GM19240 (cell line): ENCODE results near the gene RAB4A.
"Not testable (repeated sequence)": the region's sequence is repeated elsewhere in the genome, so short reads cannot be mapped to it uniquely, and the experiment has no call there.

Experiments used
- DNase-seq: peaks from one replicate; pipeline ENCODE4 v3.0.0; 2011; ENCODE audit warnings: low spot score; ENCODE audit not compliant: insufficient read length

Gene RAB4A

DNA sequence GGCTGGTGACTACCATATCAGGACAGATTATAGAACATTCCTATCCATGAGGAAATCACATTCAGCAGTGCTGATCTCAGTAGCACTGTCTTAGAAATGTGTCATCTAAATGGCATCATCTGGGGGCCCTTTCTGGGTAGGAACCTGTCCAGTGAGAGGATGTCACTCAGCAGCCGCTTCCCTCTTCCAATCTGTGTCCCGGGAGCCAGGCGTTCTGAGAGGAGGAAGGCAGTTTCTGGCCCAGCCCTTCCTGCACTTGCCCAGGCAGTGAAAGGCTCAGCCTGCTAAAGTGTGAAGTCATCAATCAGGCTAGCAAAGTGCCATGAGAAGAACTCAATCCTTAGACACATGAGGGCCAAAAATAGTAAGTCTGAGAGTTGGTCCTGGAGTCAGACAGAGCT lies 25.6 kb downstream of the RAB4A start:
- no peak for DNase-seq

DNA sequence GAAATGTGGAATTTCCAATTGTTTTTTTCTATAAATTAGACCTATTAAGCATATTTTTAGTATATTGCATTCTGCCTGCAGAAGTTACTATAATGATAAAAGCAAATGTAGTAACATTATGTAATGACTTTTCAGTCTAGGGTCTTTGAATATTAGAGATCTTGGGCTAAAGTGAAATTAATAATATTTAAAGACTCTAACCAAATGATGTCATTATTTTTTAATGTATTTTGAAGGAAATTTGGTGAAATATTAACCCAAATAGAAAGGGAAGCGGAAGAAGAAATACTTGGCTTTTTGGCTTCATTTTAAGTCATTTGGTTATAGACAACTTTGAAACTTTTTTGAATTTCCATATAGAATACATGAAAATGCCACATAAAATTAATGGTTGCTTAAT lies 26.8 kb downstream of the RAB4A start:
- DNase-seq = no peak

DNA sequence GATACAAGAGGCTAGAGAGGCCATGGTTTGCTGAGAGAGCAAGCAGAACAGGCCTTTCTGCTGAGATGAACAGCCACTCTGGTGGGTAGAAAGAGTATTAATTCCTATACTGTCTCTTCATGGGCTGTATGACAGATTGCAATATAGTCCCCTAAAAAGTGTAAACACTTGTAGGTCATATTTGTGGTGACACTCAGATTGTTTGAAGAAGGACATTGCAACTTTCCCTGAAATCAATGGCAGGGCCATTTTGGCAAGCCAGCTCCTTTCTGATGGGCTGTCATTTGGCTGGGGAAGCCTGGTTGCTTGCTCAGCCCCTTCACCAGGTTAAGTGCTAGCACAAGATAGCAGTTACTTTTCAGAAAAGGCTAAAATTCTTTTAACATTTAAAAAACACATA lies 27.5 kb downstream of the RAB4A start:
- no peak for DNase-seq

DNA sequence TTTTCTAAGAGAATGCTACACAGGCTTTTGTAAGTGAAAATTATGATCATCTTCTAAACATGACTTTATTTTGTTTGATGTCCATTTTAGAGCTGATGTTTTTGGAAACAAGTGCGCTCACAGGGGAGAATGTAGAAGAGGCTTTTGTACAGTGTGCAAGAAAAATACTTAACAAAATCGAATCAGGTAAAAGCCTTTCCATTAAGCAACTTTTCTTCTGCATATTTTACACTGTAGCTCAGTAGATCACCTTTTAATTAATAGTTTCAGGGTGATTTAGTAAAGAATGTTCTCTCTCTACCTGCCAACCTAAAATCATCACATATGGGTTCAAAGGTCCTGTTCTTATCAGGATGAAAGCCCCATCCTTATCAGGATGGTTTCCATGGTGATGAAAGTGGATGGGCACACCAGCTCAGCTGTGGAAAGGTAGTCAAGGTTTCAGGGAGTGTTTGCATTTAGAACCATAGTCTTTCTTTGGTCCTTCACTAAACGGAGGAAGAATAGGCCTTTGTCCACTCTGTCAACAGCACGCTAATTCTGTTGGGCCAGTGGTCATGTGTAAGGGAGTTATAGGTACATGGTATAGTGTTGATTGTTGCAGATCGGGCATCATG lies 28.1 kb downstream of the RAB4A start:
- DNase-seq = no peak

DNA sequence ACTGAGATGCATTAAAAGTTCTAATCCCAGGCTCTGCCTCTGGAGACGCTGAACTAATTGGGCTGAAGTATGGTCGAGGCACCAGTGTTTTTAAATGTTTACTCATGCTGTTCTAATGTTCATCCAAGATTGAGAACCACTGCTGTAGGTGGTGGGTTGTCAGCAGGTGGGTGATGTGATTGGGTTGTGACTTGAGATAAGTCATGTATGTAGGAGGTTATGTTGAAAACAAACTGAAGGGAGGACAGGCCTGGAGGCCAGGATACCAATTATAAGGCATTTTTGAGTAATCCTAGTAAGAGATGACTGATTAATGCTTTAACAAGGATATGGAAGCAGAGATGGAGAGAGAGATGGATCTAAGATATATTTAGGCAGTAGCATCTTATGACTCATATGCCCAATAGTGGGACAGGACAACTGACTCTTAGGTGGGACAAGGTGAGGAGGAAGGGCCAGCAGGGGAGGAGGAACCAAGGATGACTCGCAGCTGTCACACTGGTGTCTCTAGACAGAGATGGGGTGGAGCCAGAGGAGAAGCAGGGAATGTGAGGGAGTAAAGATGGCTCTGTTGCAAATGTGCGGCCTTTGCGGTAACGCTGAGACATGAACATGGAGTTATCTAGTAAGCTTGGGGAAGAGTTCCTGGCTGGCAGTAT lies 29.3 kb downstream of the RAB4A start:
- DNase-seq = no peak

DNA sequence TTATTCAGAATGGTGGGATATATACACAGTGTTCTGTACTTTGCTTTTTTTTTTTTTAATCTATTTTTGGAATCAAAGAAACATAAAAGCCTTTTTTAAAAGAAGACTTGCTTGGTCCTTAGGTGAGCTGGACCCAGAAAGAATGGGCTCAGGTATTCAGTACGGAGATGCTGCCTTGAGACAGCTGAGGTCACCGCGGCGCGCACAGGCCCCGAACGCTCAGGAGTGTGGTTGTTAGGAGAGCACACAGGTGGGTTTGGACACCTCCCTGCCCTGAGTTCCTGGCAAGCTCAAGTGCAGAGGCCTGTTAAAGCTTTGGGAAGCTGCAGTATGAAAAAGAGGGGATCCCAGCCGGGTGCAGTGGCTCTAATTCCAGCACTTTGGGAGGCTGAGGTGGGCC lies 31.8 kb downstream of the RAB4A start:
- DNase-seq = no peak

DNA sequence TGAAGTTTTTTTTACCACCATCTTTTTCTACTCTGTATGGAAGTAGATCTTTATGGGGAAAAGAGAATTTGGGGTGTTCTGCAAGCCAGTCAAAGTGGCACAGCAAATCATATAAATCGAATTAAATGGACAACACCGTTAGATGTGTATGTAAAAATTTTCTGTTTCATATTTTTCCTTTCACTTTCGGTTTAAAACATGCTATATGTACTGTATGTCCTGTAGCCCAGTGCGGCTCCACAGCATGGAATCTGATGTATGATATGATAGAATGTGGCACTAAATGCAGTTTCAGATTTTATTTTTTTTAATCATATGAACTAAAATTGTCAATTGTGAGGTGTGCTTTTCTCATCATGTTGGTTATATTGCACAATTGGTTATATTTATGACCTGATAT lies 32.9 kb downstream of the RAB4A start:
- no peak for DNase-seq

DNA sequence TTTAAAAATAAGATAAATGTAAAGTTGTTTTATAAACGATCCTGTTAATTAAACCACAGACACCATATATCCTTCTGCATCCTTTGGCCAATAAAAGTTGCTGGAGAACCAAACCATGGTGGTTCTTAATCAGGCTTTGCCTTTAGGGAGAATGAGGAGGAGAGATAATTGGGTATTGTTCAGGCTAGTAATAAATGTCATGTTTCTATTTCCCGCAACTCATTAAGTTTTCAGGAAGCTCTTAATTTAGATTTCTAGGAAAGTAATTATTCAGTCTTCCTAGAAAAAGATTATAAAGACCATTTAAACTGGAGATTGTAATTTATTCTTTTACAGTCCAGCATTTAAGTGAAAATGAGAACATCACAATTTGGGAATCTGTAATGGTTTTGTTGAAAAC lies 34.5 kb downstream of the RAB4A start:
- no peak for DNase-seq

DNA sequence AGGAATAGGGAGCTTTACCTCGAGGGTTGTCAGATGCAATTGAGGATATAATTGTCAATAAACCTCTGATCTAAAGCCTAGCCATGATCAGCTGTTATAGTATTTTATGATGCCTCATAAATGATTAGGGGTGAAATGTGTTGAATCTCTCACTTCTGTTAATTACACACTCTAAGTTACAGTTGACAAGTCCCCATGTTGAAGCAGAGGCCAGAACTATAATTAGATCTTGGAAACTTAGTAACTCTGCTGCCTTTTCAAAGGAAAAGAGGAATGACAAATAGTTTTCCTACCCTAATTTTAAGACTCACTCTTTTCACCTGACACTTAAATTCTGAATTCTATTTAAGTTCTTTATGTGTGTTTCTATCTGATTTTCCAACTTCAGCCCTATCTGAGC lies 38.2 kb downstream of the RAB4A start:
- no peak for DNase-seq

DNA sequence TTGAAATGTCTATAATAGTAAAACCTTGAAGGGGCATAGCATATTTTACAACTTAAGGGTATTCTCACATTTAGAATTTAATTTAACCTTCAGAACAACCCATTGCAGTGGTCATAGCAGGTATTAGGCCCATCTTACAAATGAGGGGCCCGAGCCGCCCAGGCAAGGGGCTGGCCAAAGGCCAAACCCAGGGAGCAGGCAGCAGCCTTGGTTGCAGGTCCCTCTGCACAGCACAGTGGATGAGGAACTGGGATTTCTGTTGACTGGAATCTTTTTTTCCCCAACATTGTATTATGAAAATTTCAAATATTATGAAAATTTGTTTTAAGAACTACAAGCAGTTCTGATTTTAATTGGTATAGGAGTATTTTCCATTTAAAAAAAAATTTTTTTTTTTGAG lies 38.8 kb downstream of the RAB4A start:
- DNase-seq = no peak

DNA sequence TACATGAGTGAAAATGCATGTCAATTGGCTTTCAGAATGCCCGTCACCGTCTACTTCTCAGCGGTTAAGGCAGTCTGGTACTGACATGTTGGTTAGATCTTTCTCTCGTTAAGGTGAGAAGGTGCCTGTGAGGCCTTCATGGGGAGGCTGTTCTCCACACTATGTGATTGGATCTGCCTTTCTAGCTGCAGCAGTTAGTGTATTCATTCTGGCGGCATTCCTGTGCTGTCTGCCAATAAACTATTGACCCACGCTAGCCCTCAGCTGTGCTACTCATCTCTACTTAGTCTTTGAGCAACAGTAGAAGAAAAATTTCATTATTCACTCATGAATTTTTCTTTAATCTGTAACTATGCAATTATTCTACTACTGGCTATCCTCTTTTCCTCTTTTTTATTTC lies 39.9 kb downstream of the RAB4A start:
- DNase-seq = no peak

DNA sequence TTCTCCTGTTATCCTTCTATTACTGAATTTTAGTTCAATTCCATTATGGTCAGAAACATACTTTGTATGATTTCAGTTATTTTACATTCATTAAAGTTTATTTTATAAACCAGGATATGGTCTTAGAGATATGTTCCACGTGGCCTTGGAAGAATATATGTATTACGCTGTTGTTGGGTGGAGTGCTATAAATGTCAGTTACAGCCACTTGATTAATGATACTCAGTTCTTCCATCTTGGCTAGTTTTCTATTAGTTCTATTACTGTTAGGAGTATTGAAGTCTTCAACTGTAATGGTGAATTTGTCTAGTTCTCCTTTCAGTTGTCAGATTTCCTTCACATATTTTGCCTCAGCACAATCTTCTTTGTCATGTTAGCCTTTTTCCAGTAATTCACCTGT lies 45.3 kb downstream of the RAB4A start:
- DNase-seq = no peak

DNA sequence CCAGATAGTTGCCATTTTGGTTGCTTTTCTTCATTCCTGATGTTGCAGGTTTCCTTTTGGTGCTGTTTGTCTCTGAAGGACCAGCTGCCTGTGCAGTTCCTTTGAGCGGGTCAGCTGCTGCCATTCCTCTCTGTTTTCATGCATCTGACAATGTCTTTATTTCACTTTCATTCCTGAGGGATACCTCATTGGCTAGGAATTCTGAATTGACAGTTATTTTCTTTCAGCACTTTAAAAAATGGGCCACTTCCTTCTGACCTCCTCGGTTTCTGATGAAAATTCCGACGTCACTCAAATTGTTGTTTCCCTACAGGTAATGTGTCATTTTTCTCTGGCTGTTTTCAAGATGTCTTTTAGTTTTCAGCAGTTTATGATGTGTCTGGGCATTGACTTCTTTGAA lies 47.1 kb downstream of the RAB4A start:
- DNase-seq = no peak

DNA sequence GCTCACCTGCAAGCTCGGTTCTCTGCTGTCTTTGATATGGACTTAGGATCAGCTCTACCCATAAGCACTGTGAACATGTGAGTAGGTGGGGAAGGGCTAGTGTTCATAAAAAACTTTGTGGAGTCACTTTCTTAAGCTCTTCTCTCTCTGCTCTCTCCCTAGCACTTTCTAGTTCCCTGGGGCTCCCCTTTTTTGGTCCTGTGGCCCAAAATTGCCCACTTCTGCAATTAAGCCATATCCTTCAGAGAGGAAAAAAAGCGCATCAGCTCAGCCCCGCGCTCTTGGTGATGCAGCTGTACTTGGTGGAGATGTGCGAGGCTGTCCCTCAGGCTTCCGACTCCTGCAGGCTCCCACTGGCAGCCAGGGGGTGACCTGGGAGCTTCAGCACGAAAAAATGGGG lies 48.6 kb downstream of the RAB4A start:
- no peak for DNase-seq

DNA sequence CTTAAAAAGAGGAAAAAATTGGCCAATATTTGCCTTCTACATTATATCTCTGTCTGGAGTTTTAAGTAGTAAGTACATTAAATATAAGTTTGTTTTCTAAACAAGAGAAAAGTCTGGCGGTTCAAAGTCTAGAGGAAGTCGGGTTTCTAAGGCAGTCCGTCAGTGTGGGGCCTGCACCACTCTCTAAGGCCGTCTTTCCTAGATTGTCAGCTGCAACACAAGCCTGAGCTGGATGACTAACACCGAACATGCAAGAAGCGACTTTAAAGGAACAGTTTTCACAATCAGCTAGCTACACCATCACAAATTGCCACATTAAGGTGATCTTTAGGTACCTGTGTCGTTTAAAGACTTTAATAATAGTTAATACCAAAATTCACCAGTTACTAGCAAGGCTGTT lies 52.3 kb downstream of the RAB4A start:
- no peak for DNase-seq

DNA sequence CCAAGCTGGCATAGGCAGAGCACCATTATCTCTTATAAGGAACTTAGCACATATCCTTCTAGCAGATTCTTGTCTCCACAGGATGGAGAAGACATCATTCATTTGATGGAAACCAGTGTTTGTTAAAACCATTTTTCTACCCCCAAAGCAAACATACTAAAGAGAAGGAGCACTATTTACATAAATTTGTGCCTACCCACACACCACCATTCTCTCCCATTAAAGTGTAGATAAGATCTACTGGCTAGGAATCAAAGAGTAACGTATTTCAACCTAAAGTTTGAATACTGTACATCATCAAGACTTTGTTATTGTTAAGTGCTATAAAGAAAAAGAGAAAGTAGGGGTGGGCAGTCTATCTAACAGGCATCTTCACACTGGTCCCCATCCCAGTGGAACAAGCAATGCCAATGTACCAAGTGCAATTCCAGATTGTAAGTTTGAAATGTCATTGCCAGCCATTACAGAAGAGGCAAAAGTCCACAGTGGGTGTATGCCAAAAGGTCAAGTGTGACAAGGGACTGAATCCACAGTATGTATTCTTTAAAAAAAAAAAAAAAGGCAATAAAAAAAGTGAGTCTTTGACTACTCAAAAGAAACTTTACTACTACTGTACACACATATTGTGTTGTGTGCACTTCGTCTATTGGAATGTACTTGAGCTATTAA lies 53.1 kb downstream of the RAB4A start:
- DNase-seq = no peak

DNA sequence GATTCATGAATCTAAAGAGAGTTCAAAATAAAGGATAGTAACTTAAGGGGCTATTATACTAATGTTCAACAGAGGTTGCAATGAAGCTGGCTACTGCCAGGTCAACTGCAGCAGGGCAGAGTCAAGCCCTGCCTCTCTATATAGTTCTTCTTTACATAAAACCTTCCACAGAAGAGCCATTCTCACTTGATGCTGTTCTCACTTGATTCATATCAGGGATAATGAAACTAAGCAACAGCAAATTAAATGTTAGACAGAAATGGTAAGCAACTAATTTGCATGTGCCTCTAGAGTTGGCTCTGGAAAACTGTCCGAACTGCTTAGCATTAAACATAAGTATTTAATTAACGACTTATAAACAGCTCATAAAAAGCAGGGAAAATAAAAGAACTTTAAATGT lies 54.5 kb downstream of the RAB4A start:
- no peak for DNase-seq

DNA sequence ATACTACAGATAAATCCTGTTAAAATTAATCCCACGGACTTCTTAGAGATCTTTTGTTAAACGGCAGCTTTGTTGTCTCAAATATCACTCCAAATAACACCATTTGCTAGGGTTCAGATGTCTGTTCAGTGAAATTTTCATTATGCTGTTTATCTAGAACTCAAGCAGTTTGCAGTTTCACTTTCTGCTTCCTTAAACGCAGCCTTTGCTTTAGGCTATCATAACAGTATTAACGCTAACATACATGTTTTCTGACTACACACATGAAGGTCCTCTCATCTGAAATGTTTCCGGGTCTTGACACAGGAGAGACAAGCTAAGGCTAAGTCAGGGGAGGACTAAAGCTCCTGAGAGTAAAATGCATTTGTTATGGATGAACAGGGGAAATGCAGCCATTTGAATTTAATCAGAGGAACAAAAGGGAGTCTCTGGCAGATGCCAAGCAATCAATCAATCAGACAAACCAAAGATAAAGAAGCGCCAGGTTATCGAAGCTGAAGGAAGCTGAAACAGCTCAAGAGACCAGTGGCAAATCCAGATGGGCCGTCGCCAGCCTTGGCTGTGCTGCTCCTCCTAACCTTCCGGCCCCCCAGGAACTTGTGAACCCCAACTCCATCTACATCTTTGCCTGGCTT lies 55.1 kb downstream of the RAB4A start:
- DNase-seq = no peak

DNA sequence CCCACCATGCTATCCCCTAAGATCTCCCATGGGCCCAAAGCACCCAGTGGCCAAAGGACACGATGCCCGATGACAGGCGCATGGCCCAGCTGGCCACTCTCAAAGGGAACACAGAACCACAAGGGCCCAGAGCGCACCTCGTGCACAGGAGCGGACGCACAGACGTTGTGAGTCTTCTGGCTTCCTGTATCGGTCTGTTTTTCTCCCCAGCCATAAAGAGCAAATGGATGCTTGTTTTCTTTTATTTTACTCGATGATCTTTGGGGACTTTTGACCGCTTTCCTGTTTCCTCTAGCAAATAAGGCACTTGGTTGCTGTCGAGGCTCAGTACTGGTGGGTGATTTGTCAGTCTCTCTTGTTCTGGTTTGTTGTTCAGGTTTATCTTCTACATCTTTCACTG lies 55.7 kb downstream of the RAB4A start:
- no peak for DNase-seq

DNA sequence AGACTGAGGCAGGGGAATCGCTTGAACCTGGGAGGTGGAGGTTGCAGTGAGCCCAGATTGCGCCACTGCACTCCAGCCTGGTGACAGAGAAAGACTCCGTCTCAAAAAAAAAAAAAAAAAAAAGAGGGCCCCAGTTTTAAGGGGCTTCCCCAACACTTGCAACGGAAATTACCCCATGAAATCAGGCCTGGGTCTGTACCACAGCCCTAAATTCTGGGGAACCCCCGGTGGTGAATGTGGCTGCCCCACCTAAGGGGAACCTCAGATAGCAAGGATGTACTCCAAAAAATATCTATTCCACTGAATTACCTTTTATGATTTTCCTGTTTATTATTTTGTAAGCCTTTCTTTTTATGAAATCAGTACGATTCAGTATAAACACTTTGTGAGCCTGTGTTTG lies 56.9 kb downstream of the RAB4A start:
- DNase-seq = not testable (repeated sequence)

DNA sequence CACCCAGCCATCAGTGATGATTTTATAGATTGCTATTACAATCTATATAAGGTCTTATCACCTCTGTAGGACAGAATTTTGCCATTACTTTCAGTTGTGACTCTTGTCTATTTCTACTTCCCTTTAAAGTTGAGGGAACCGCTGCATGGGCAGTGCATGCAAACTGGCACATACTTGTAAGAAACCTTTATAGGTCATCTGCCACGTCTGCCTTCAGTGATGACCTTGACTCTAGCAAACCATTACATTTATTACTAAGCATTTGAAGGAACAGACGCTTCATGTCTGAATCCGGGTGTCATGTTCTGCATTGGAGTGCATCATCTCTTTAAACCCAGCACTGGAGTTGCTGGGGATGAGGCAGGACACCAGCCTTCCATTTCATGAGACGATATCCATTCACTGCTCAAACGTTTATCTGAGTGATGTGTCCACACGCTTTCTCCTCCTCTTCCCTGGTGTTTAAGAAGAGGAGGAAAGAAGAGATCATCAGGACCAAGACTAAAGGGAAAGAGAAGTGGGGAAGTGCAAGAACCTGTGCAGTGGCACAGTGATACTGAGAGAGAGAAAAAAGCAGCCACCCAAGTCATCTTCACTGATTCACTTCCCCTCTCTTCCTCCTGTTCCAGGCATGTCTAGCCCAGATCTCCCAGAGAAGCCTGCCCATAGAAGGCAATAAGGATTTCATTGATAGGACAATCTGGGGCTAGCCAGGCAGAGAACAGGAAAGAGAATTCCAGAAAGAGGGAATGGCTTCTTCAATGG lies 57.9 kb downstream of the RAB4A start:
- DNase-seq = no peak

DNA sequence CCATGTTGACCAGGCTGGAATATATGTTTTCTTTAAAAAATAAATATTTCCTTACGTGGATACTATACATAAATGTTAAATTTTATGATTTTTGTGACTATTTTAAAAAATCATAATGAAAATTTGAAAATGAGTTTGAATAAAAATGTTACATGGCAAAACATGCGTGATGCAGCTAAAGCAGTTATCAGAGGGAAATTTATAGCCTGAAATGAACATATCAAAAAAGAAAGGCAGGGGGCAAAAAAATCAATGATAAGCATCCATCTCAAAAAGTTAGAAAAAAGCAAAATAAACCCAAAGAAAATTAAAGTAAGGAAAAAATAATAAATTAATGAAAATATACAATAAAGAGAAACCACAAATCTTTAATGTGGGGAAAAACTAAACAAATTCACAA lies 63.4 kb downstream of the RAB4A start:
- no peak for DNase-seq
